ENCODE results near the gene EPHA6. TPM values are rescaled to one million over a fixed set of nuclear protein-coding genes. Genes with fewer than 3 reads are reported as not detected.

The EPHA6 gene
- total RNA-seq, 6 donors from 2014 or later, result 0.14 to 1.0 (median 0.57) TPM; not detected in 3

- Histone ChIP-seq H3K4me3 (no peak overlapping the region), H3K9me3 (no peaks in the 10 kb centered on the region), H3K4me1 (no peaks in the 10 kb centered on the region), H3K36me3 (no peaks in the 10 kb centered on the region), H3K27me3 (no peaks in the 10 kb centered on the region), H3K27ac (no peak overlapping the region)
- no peak for ATAC-seq (ENCODE audit: low FRiP score in 2 of 2)
- TF ChIP-seq EP300 (IDR thresholded peaks at IDR 0.05), result no peak
- no peak for TF ChIP-seq POLR2A (IDR thresholded peaks at IDR 0.05)
- TF ChIP-seq POLR2AphosphoS5 (IDR thresholded peaks at IDR 0.05), result no peak
- TF ChIP-seq CTCF (IDR thresholded peaks at IDR 0.05), result no peak
- no peak for DNase-seq
- WGBS, 2 donors, result 66 to 86% methylated on average over 3 of the region's 3 CpGs
These were observed 848.4 kb downstream of the EPHA6 start for GRCh38 chr3:97662762-97663161.

- Histone ChIP-seq H3K4me1 (no peaks in the 10 kb centered on the region), H3K27ac (no peak overlapping the region), H3K27me3 (no peaks in the 10 kb centered on the region), H3K36me3 (no peaks in the 10 kb centered on the region), H3K9me3 (no peaks in the 10 kb centered on the region), H3K4me3 (no peak overlapping the region)
- no peak for DNase-seq
- 88 to 90% methylated on average over 5 of the region's 5 CpGs for WGBS, 2 donors
- ATAC-seq (ENCODE audit: low FRiP score in 2 of 2), result no peak
- no peak for TF ChIP-seq POLR2A (IDR thresholded peaks at IDR 0.05)
- no peak for TF ChIP-seq EP300 (IDR thresholded peaks at IDR 0.05)
- no peak for TF ChIP-seq CTCF (IDR thresholded peaks at IDR 0.05)
- TF ChIP-seq POLR2AphosphoS5 (IDR thresholded peaks at IDR 0.05), result no peak
These were observed 851.5 kb downstream of the EPHA6 start for GRCh38 chr3:97665896-97666295.

- WGBS, 2 donors, result 73 to 88% methylated on average over 4 of the region's 4 CpGs
- TF ChIP-seq CTCF (IDR thresholded peaks at IDR 0.05) (no peak), EP300 (IDR thresholded peaks at IDR 0.05) (no peak), POLR2A (IDR thresholded peaks at IDR 0.05) (no peak), POLR2AphosphoS5 (IDR thresholded peaks at IDR 0.05) (no peak)
- H3K4me1 ChIP-seq, result no peaks in the 10 kb centered on the region
- no peaks in the 10 kb centered on the region for H3K9me3 ChIP-seq
- H3K4me3 ChIP-seq, result no peak overlapping the region
- H3K27me3 ChIP-seq, result no peaks in the 10 kb centered on the region
- no peak overlapping the region for H3K27ac ChIP-seq
- DNase-seq (no peak), ATAC-seq (ENCODE audit: low FRiP score in 2 of 2) (no peak)
- no peaks in the 10 kb centered on the region for H3K36me3 ChIP-seq
These were observed 856.6 kb downstream of the EPHA6 start for GRCh38 chr3:97670952-97671351.

- no peak for ATAC-seq (ENCODE audit: low FRiP score in 2 of 2)
These were observed 859.1 kb downstream of the EPHA6 start for GRCh38 chr3:97673357-97673997.

More at GRCh38 chr3:97673357-97673997, 859.1 kb downstream of the EPHA6 start:
- no peaks in the 10 kb centered on the region for H3K27me3 ChIP-seq
- no peak overlapping the region for H3K4me3 ChIP-seq
- WGBS, 2 donors, result 94 to 98% methylated on average over 3 of the region's 3 CpGs
- H3K27ac ChIP-seq, result no peak overlapping the region
- TF ChIP-seq POLR2A (IDR thresholded peaks at IDR 0.05), result no peak
- no peak for TF ChIP-seq POLR2AphosphoS5 (IDR thresholded peaks at IDR 0.05)
- TF ChIP-seq CTCF (IDR thresholded peaks at IDR 0.05), result no peak
- TF ChIP-seq EP300 (IDR thresholded peaks at IDR 0.05), result no peak
- DNase-seq, result no peak
- H3K9me3 ChIP-seq, result no peaks in the 10 kb centered on the region
- H3K36me3 ChIP-seq, result no peaks in the 10 kb centered on the region
- no peaks in the 10 kb centered on the region for H3K4me1 ChIP-seq
